ENCODE results near the gene IGDCC3. TPM values are rescaled to one million over a fixed set of nuclear protein-coding genes. Genes with fewer than 3 reads are reported as not detected.

The IGDCC3 gene
- total and polyA plus RNA-seq, 10 of the 15 experiments (the other 5 are each of a cell fraction or from before 2014, with no cell fraction given), result 0.10 to 0.20 (median 0.15) TPM; not detected in 7

DNA sequence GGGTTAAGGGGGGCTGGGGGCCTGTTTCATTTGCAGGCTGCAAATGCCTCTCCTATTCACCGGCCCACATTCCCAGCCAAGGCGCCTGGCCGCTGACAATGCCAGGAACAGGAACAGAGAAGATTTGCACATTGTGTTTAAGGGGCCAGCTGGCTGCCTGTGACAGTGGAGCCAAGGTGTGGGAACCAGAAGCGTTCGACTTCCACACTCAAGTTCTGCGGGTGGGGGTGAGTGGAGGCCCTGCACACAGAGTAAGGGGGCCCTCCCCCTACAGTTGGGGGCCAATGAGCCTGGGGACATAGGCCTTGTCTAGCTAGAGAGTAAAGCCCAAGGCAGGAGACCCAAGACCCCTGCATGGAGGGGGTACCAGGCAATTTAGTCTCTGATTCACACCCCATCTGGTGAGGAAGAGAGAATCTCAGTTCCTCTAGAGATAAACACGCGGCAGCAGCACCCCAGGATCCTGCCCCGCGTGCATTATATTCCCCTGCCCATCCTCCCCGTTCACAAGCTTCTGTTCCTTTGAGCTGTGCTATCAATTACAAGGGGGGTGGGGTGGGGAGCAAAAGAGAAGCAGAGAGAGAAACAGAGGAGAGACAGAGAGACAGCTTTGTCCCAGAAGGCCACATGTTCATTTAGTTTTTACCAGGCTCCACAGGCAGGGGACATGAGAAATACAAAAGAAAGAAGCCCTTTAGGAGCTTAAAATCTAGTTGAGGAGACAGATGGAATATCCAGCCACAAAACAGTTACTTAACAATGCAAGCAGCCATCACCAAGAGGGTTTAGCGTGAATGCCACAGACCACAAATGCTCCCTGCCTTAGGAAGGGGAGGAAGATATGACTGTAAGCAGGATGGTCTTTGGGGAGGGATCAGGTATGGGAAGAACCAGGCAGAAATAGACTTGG, 9.2 kb downstream of the IGDCC3 start:
- ATAC-seq (no peak), FAIRE-seq (no peak), DNase-seq (ENCODE audit: low read depth, low spot score) (no peak)
- no TSS peak for BruUV-seq (replicated peaks)
- Histone ChIP-seq H3K9ac (ENCODE audit: control insufficient read depth, insufficient read depth, low read length) (no peak overlapping the region), H3K79me2 (ENCODE audit: control insufficient read depth, insufficient read depth, low read length) (no peaks in the 10 kb centered on the region), H3K4me1 (ENCODE audit: control insufficient read depth, insufficient read depth, low read length) (no peaks in the 10 kb centered on the region), H3K4me3 (no peak overlapping the region), H3K4me2 (ENCODE audit: control insufficient read depth, insufficient read depth) (no peak overlapping the region), H3K27ac (ENCODE audit: control insufficient read depth, insufficient read depth) (no peak overlapping the region), H4K20me1 (ENCODE audit: control insufficient read depth, insufficient read depth) (no peaks in the 10 kb centered on the region), H3K9me3 (replicated peaks; ENCODE audit: control insufficient read depth, insufficient read depth, low read length) (no peaks in the 10 kb centered on the region), H2AFZ (ENCODE audit: control insufficient read depth, low read depth, low read length) (no peak overlapping the region), H3K36me3 (ENCODE audit: control insufficient read depth in 2 of 2, insufficient read depth in 2 of 2, low read length in 1 of 2) (no peaks in the 10 kb centered on the region), H3K27me3 (replicated peaks in 1 of 2; ENCODE audit: control insufficient read depth in 2 of 2, insufficient read depth in 2 of 2, low read length in 1 of 2) (no peaks in the 10 kb centered on the region; a peak in 2 of 4 replicates)
- ChIA-PET RAD21 (ENCODE audit: unreplicated experiment) (no interaction called here), CTCF (interaction anchor here (1.6 to 2.4 kb wide), 2 partner anchors 15 to 16 kb away, joined by 4 to 9 read pairs; no protein-coding TSS in a partner anchor), POLR2A (no interaction called here), SMC1A (ENCODE audit: uncharacterized antibody, unreplicated experiment) (no interaction called here)
- intact Hi-C loops (cut with micrococcal nuclease; ENCODE audit: unreplicated experiment), result no loop called here
- WGBS (ENCODE audit: insufficient coverage, insufficient replicate concordance, low lambda C conversion rate, missing lambda C conversion rate), result 57% methylated on average over 12 of the region's 12 CpGs
- in situ Hi-C loops (cut with MboI), result no loop called here
- TF ChIP-seq E2F8 (IDR thresholded peaks at IDR 0.05; ENCODE audit: low read depth, partially characterized antibody) (no peak), EGR1 (IDR thresholded peaks at IDR 0.05; ENCODE audit: borderline replicate concordance in 1 of 2, low read depth in 2 of 2, low read length in 2 of 2) (no peak), ATF7 (IDR thresholded peaks at IDR 0.05; ENCODE audit: low read depth) (no peak), EP300 (IDR thresholded peaks at IDR 0.05; ENCODE audit: borderline replicate concordance in 1 of 2, control insufficient read depth in 1 of 2, low read depth in 2 of 2, low read length in 2 of 2) (no peak), EED (IDR thresholded peaks at IDR 0.05; ENCODE audit: low read depth) (no peak)
